Measurements from ENCODE around the gene PBX3. TPM values are rescaled to one million over a fixed set of nuclear protein-coding genes. Genes with fewer than 3 reads are reported as not detected.

PBX3 gene
- total and polyA plus RNA-seq, 2 of the 13 experiments (the other 11 are each of a cell fraction or from before 2014, with no cell fraction given), result 6.0 to 11.2 TPM

DNA sequence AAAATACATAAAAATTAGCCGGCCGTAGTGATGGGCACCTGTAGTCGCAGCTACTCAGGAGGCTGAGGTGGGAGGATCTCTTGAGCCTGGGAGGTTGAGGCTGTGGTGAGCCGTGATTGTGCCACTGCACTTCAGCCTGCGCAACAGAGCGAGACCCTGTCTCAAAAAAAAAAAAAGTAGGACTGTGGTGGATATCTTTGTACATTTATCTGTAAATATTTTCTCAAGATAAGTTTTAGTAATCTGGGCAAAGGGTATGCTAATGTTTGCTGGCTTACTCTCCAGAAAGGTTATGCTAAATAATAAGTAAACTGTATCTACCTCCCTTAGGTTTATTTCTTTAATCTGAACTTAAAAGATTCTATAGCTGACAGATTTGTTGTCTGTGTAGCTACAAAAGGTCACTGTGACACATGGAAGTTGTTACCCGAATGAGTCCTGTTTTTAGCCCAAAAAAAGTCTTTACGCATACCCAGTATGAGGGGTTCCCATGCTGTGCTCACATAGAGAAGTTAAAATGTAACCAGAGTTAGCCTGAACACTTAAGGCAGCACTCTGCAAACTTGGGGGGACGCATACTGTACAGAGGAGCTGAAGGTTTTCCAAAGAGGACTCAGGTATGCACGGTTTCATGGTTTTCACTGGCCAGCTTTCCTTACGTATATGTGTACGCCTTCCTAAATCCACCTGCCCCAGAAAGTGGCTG is 206.3 kb downstream of the PBX3 start (continued):
- TF ChIP-seq, protein P1, sequence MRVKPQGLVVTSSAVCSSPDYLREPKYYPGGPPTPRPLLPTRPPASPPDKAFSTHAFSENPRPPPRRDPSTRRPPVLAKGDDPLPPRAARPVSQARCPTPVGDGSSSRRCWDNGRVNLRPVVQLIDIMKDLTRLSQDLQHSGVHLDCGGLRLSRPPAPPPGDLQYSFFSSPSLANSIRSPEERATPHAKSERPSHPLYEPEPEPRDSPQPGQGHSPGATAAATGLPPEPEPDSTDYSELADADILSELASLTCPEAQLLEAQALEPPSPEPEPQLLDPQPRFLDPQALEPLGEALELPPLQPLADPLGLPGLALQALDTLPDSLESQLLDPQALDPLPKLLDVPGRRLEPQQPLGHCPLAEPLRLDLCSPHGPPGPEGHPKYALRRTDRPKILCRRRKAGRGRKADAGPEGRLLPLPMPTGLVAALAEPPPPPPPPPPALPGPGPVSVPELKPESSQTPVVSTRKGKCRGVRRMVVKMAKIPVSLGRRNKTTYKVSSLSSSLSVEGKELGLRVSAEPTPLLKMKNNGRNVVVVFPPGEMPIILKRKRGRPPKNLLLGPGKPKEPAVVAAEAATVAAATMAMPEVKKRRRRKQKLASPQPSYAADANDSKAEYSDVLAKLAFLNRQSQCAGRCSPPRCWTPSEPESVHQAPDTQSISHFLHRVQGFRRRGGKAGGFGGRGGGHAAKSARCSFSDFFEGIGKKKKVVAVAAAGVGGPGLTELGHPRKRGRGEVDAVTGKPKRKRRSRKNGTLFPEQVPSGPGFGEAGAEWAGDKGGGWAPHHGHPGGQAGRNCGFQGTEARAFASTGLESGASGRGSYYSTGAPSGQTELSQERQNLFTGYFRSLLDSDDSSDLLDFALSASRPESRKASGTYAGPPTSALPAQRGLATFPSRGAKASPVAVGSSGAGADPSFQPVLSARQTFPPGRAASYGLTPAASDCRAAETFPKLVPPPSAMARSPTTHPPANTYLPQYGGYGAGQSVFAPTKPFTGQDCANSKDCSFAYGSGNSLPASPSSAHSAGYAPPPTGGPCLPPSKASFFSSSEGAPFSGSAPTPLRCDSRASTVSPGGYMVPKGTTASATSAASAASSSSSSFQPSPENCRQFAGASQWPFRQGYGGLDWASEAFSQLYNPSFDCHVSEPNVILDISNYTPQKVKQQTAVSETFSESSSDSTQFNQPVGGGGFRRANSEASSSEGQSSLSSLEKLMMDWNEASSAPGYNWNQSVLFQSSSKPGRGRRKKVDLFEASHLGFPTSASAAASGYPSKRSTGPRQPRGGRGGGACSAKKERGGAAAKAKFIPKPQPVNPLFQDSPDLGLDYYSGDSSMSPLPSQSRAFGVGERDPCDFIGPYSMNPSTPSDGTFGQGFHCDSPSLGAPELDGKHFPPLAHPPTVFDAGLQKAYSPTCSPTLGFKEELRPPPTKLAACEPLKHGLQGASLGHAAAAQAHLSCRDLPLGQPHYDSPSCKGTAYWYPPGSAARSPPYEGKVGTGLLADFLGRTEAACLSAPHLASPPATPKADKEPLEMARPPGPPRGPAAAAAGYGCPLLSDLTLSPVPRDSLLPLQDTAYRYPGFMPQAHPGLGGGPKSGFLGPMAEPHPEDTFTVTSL (CRISPR knock-in tag; IDR thresholded peaks at IDR 0.05; ENCODE audit: borderline replicate concordance), result peak; percentile 24; the same call in 1 of the 2 replicates
- peak; percentile 73 for TF ChIP-seq PPARG (CRISPR knock-in tag; conservative IDR thresholded peaks at IDR 0.05)
- no peak for TF ChIP-seq ZBTB3 (CRISPR knock-in tag; IDR thresholded peaks at IDR 0.05; ENCODE audit: borderline replicate concordance, low read depth)
- no peak for TF ChIP-seq ZNF891 (CRISPR knock-in tag; IDR thresholded peaks at IDR 0.05)
- TF ChIP-seq ZBTB7B (CRISPR knock-in tag; IDR thresholded peaks at IDR 0.05), result 0 out of 2 replicates have a peak, but pooled peaks have one; percentile 41
- TF ChIP-seq ZNF614 (CRISPR knock-in tag; IDR thresholded peaks at IDR 0.05; ENCODE audit: borderline replicate concordance), result no peak
- TF ChIP-seq, protein P2, sequence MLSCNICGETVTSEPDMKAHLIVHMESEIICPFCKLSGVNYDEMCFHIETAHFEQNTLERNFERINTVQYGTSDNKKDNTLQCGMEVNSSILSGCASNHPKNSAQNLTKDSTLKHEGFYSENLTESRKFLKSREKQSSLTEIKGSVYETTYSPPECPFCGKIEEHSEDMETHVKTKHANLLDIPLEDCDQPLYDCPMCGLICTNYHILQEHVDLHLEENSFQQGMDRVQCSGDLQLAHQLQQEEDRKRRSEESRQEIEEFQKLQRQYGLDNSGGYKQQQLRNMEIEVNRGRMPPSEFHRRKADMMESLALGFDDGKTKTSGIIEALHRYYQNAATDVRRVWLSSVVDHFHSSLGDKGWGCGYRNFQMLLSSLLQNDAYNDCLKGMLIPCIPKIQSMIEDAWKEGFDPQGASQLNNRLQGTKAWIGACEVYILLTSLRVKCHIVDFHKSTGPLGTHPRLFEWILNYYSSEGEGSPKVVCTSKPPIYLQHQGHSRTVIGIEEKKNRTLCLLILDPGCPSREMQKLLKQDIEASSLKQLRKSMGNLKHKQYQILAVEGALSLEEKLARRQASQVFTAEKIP (CRISPR knock-in tag; IDR thresholded peaks at IDR 0.05; ENCODE audit: borderline replicate concordance), result no peak
- TF ChIP-seq, protein P3, sequence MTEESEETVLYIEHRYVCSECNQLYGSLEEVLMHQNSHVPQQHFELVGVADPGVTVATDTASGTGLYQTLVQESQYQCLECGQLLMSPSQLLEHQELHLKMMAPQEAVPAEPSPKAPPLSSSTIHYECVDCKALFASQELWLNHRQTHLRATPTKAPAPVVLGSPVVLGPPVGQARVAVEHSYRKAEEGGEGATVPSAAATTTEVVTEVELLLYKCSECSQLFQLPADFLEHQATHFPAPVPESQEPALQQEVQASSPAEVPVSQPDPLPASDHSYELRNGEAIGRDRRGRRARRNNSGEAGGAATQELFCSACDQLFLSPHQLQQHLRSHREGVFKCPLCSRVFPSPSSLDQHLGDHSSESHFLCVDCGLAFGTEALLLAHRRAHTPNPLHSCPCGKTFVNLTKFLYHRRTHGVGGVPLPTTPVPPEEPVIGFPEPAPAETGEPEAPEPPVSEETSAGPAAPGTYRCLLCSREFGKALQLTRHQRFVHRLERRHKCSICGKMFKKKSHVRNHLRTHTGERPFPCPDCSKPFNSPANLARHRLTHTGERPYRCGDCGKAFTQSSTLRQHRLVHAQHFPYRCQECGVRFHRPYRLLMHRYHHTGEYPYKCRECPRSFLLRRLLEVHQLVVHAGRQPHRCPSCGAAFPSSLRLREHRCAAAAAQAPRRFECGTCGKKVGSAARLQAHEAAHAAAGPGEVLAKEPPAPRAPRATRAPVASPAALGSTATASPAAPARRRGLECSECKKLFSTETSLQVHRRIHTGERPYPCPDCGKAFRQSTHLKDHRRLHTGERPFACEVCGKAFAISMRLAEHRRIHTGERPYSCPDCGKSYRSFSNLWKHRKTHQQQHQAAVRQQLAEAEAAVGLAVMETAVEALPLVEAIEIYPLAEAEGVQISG (CRISPR knock-in tag; IDR thresholded peaks at IDR 0.05), result no peak
- no peak for TF ChIP-seq SP1 (IDR thresholded peaks at IDR 0.05)
- TF ChIP-seq SP1 (CRISPR knock-in tag; IDR thresholded peaks at IDR 0.05), result no peak
- TF ChIP-seq, protein P4, sequence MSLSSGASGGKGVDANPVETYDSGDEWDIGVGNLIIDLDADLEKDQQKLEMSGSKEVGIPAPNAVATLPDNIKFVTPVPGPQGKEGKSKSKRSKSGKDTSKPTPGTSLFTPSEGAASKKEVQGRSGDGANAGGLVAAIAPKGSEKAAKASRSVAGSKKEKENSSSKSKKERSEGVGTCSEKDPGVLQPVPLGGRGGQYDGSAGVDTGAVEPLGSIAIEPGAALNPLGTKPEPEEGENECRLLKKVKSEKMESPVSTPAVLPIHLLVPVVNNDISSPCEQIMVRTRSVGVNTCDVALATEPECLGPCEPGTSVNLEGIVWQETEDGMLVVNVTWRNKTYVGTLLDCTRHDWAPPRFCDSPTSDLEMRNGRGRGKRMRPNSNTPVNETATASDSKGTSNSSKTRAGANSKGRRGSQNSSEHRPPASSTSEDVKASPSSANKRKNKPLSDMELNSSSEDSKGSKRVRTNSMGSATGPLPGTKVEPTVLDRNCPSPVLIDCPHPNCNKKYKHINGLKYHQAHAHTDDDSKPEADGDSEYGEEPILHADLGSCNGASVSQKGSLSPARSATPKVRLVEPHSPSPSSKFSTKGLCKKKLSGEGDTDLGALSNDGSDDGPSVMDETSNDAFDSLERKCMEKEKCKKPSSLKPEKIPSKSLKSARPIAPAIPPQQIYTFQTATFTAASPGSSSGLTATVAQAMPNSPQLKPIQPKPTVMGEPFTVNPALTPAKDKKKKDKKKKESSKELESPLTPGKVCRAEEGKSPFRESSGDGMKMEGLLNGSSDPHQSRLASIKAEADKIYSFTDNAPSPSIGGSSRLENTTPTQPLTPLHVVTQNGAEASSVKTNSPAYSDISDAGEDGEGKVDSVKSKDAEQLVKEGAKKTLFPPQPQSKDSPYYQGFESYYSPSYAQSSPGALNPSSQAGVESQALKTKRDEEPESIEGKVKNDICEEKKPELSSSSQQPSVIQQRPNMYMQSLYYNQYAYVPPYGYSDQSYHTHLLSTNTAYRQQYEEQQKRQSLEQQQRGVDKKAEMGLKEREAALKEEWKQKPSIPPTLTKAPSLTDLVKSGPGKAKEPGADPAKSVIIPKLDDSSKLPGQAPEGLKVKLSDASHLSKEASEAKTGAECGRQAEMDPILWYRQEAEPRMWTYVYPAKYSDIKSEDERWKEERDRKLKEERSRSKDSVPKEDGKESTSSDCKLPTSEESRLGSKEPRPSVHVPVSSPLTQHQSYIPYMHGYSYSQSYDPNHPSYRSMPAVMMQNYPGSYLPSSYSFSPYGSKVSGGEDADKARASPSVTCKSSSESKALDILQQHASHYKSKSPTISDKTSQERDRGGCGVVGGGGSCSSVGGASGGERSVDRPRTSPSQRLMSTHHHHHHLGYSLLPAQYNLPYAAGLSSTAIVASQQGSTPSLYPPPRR (CRISPR knock-in tag; IDR thresholded peaks at IDR 0.05; ENCODE audit: borderline replicate concordance), result peak; percentile 21; the same call in 1 of the 2 replicates

All from HepG2 (cell line).